GM12878 (cell line): ENCODE data around the gene KRT34. TPM values are rescaled to one million over a fixed set of nuclear protein-coding genes. Genes with fewer than 3 reads are reported as not detected.
"Not testable (repeated sequence)": the region's sequence is repeated elsewhere in the genome, so short reads cannot be mapped to it uniquely, and the experiment has no call there.

Source experiments
- ATAC-seq: fragments of 200-7000 bp; cut with Tn5 transposase; 3 replicates; pipeline ENCODE4 v1.9.1; 2020; ENCODE audit warnings: mild to moderate bottlenecking, moderate library complexity
- BruUV-seq: library from RNA; stranded (reverse); fragments of 400-500 nt; replicated peaks from 2 replicates; lab custom pipeline; 2021; lab: Mats Ljungman, UMichigan
- CTCF ChIA-PET: fragments of 300-600 bp; sonication (Branson Sonifier 250); formaldehyde crosslinking; extraction: SDS; loops from one replicate; lab custom pipeline; 2021; ENCODE audit warnings: inconsistent platforms; lab: Yijun Ruan, JAX
- POLR2A ChIA-PET: fragments of 350-600 bp; formaldehyde crosslinking; extraction: SDS; loops from one replicate; lab custom pipeline; 2021; ENCODE audit warnings: inconsistent platforms; lab: Charles Lee
- RAD21 ChIA-PET: fragments of 300-600 bp; sonication (Branson Sonifier 250); formaldehyde crosslinking; loops from one replicate; lab custom pipeline; 2023; ENCODE audit warnings: antibody characterized with exemption; ENCODE audit not compliant: unreplicated experiment; lab: Charles Lee
- SMC1A ChIA-PET: fragments of 300-600 bp; sonication (Branson Sonifier 250); formaldehyde crosslinking; loops from one replicate; lab custom pipeline; 2023; ENCODE audit not compliant: unreplicated experiment, uncharacterized antibody; lab: Charles Lee
- DNase-seq: peaks from one replicate; pipeline ENCODE4 v3.0.0-alpha.2; 2011; ENCODE audit warnings: low read depth, low spot score
- FAIRE-seq: peaks from 3 replicates; lab custom pipeline; 2011; peaks lifted over from hg19 to GRCh38; lab: Jason Lieb, UNC
- H2AFZ ChIP-seq: 2 replicates; pipeline ENCODE4 v1.6.0; 2011; ENCODE audit warnings: low read depth, low read length, control low read depth; ENCODE audit not compliant: control insufficient read depth
- H3K27ac ChIP-seq: 2 replicates; pipeline ENCODE4 v1.5.1; 2011; ENCODE audit warnings: control low read depth; ENCODE audit not compliant: control insufficient read depth, insufficient read depth
- H3K27me3 ChIP-seq, 2 experiments: replicated peaks in 1 of 2; 2 replicates each; pipeline versions ENCODE4 v1.6.0 to v1.6.1; 2011; ENCODE audit warnings: low read length in 1 of 2; ENCODE audit not compliant: control insufficient read depth in 2 of 2, insufficient read depth in 2 of 2
- H3K36me3 ChIP-seq, 2 experiments: 2 replicates each; pipeline ENCODE4 v1.5.1; 2011; ENCODE audit warnings: low read length in 1 of 2; ENCODE audit not compliant: control insufficient read depth in 2 of 2, insufficient read depth in 2 of 2
- H3K4me1 ChIP-seq: 2 replicates; pipeline ENCODE4 v1.6.1; 2011; ENCODE audit warnings: mild to moderate bottlenecking, low read length, moderate library complexity, mixed read lengths; ENCODE audit not compliant: control insufficient read depth, insufficient read depth
- H3K4me2 ChIP-seq: 2 replicates; pipeline ENCODE4 v1.6.0; 2011; ENCODE audit warnings: control low read depth; ENCODE audit not compliant: control insufficient read depth, insufficient read depth
- H3K4me3 ChIP-seq: fragments of 200-600 bp; sonication (generic); 2 replicates; pipeline ENCODE4 v1.5.1; 2016
- H3K79me2 ChIP-seq: 2 replicates; pipeline ENCODE4 v1.6.0; 2011; ENCODE audit warnings: low read length; ENCODE audit not compliant: control insufficient read depth, insufficient read depth
- H3K9ac ChIP-seq: 2 replicates; pipeline ENCODE4 v1.8.0; 2011; ENCODE audit warnings: low read length, control low read depth, mixed read lengths; ENCODE audit not compliant: control insufficient read depth, insufficient read depth
- H3K9me3 ChIP-seq: replicated peaks from 3 replicates; pipeline ENCODE4 v1.5.1; 2011; ENCODE audit warnings: mild to moderate bottlenecking, low read length; ENCODE audit not compliant: control insufficient read depth, insufficient read depth
- H4K20me1 ChIP-seq: 2 replicates; pipeline ENCODE4 v1.6.0; 2011; ENCODE audit not compliant: control insufficient read depth, insufficient read depth
- GABPA ChIP-seq: IDR thresholded peaks from 2 replicates; pipeline ENCODE4 v1.6.1; 2014; ENCODE audit warnings: antibody characterized with exemption, low read depth, mild to moderate bottlenecking, inconsistent platforms
- IRF4 ChIP-seq: IDR thresholded peaks from 2 replicates; pipeline ENCODE4 v1.6.1; 2011; ENCODE audit warnings: low read depth, low read length
- KDM1A ChIP-seq: fragments of 200-600 bp; sonication (generic); IDR thresholded peaks from 2 replicates; pipeline ENCODE4 v1.6.1; 2016; ENCODE audit warnings: borderline replicate concordance
- NFYB ChIP-seq: IDR thresholded peaks from 2 replicates; pipeline ENCODE4 v1.6.1; 2011; ENCODE audit warnings: low read depth, mild to moderate bottlenecking, low read length, improper control_type of control experiment, moderate library complexity; ENCODE audit not compliant: insufficient read depth
- WGBS: methylation state at CpG from one replicate; pipeline ENCODE4 v1.1.6; 2016; ENCODE audit warnings: low lambda C conversion rate; ENCODE audit not compliant: insufficient replicate concordance, insufficient coverage; ENCODE audit errors: missing lambda C conversion rate; 5-methylcytosine and 5-hydroxymethylcytosine counted together
- in situ Hi-C: fragments of 300-500 bp; cut with MboI; formaldehyde crosslinking; loops from 9 replicates; pipeline ENCODE4 v1.14.3; 2018; ENCODE audit warnings: mixed read lengths
- intact Hi-C: fragments of 100-400 bp; cut with micrococcal nuclease; formaldehyde crosslinking; loops from one replicate; pipeline ENCODE4 v1.14.2; 2022; ENCODE audit not compliant: unreplicated experiment
- polyA plus RNA-seq, 11 experiments: library from polyadenylated mRNA; depleted of rRNA in 4 of 11; unstranded in 6 of 11; stranded (reverse) in 5 of 11; fragments of >200 nt; fragmentation: Nextera tagmentation in 4 of 11; fragmentation: Illumina TruSeq in 1 of 11; extraction: Ambion mirVana in 4 of 11; extraction: Trizol in 1 of 11; gene quantifications; 1 replicate in 1 of 11; 2 replicates in 10 of 11; pipeline versions ENCODE4 v1.2.1 to v1.2.3, GENCODE V29; 2011 to 2016; ENCODE audit warnings: inconsistent platforms in 2 of 11, missing spikeins in 2 of 11, low read depth in 1 of 11
- total RNA-seq, 4 experiments: library from RNA; depleted of rRNA in 3 of 4; stranded (reverse); fragments of >200 nt in 3 of 4; fragmentation: Illumina TruSeq in 1 of 4; extraction: Trizol in 1 of 4; gene quantifications; 2 replicates each; pipeline versions ENCODE4 v1.2.1 to v1.2.3, GENCODE V29; 2013 to 2021

The KRT34 gene
- total and polyA plus RNA-seq, 10 of the 15 experiments (the other 5 are each of a cell fraction or from before 2014, with no cell fraction given) = not detected

DNA sequence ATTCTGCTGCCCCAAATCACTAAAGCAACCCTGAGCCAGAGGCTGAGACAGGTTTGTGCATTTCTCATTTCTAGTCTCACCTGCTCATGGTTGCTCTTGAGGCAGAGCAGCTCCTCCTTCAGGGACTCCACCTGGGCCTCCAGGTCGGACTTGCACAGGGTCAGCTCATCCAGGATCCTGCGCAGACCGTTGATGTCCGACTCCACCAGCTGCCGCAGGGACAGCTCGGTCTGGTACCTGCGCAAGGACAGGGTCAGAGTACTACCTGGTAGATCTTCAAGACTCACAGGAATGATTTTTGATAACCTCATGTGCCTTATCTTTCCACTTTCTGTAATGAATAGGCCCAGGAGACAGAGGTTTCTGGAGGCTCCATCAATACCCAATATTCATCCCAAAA is 14.2 kb upstream of the KRT34 start:
- Histone ChIP-seq H2AFZ (no peak overlapping the region), H3K36me3 (no peaks in the 10 kb centered on the region), H3K4me3 (no peak overlapping the region), H3K9ac (no peak overlapping the region), H3K27me3 (peaks cover 0 to 6% of the 10 kb centered on the region in 2 experiments; a peak in 2 of 4 replicates), H4K20me1 (no peaks in the 10 kb centered on the region), H3K4me1 (no peaks in the 10 kb centered on the region), H3K79me2 (no peaks in the 10 kb centered on the region), H3K4me2 (no peak overlapping the region), H3K9me3 (no peaks in the 10 kb centered on the region), H3K27ac (no peak overlapping the region)
- CTCF ChIA-PET = no interaction called here
- TF ChIP-seq KDM1A = no peak
- POLR2A ChIA-PET = no interaction called here
- SMC1A ChIA-PET = interaction anchor here (0.6 kb wide), 1 partner anchor 163 kb away, joined by 3 read pairs; no protein-coding TSS in a partner anchor
- in situ Hi-C loops (no loop called here), intact Hi-C loops (no loop called here)
- 60% methylated on average over 7 of the region's 7 CpGs for WGBS
- no peak for FAIRE-seq
- DNase-seq = no peak
- no TSS peak for BruUV-seq
- ATAC-seq = no peak
- RAD21 ChIA-PET = no interaction called here

DNA sequence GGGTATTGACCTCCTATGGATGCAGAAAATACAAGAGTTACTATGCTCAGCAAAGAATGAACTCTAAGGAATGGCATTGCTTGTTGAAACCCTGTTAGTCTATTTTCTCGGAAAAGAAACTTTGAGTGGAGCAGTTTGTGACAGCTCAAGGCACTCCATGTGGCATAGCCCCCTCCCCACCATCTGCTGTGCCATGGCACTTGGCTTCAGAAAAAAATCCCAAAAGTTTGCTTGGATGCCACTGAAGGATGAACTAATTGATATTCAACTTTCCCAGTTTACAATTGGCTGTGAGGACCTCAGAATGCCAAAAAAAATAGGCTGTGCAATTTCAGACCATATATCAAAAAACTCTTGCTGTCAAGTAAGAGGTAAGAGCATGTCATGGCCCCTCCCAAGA is 13.5 kb upstream of the KRT34 start:
- H3K4me2 ChIP-seq = no peak overlapping the region
- H3K4me1 ChIP-seq = no peaks in the 10 kb centered on the region
- in situ Hi-C loops (no loop called here), intact Hi-C loops (no loop called here)
- ATAC-seq (no peak), FAIRE-seq (no peak), DNase-seq (no peak)
- H3K27ac ChIP-seq = no peak overlapping the region
- H3K36me3 ChIP-seq = no peaks in the 10 kb centered on the region
- no TSS peak for BruUV-seq
- H4K20me1 ChIP-seq = no peaks in the 10 kb centered on the region
- TF ChIP-seq GABPA (no peak), IRF4 (no peak), NFYB (no peak)
- no peaks in the 10 kb centered on the region for H3K9me3 ChIP-seq
- ChIA-PET RAD21 (no interaction called here), CTCF (no interaction called here), SMC1A (no interaction called here), POLR2A (no interaction called here)
- no peak overlapping the region for H3K4me3 ChIP-seq
- H3K27me3 ChIP-seq = peaks cover 0 to 3% of the 10 kb centered on the region in 2 experiments; a peak in 2 of 4 replicates
- no peak overlapping the region for H2AFZ ChIP-seq
- H3K79me2 ChIP-seq = no peaks in the 10 kb centered on the region
- no peak overlapping the region for H3K9ac ChIP-seq
- 86% methylated on average over 1 of the region's 1 CpG for WGBS

DNA sequence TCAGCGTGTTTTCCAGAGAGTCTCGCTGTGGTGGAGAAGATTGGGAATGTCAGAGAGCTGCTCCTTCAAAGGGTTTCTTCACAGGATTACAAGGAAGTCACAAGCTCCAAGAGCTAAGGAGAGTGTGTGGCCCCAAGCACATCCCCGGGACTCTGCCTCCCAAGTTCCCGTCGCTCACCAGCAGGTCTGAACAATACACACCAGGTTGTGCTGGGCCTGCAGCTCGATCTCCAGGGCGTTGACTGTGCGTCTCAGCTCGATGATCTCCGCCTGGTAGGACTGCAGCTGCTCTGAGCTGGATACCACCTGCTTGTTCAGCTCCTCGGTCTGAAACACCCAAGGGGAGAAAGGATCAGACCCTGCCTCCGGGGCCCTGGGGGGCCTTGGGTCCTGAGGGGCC is 12.9 kb upstream of the KRT34 start:
- RAD21 ChIA-PET, CTCF ChIA-PET, DNase-seq, ATAC-seq, H3K4me3 ChIP-seq, intact Hi-C loops, BruUV-seq, H3K36me3 ChIP-seq, POLR2A ChIA-PET, H3K79me2 ChIP-seq, H3K27me3 ChIP-seq, H3K9me3 ChIP-seq, SMC1A ChIA-PET, H3K4me2 ChIP-seq, H3K27ac ChIP-seq, FAIRE-seq, in situ Hi-C loops, H4K20me1 ChIP-seq, H3K9ac ChIP-seq, H3K4me1 ChIP-seq, H2AFZ ChIP-seq: not testable (repeated sequence)
- 16% methylated on average over 12 of the region's 12 CpGs for WGBS
